Testis (tissue), 2 donors: ENCODE results near the gene ACTG2.

Source experiments
- CTCF ChIP-seq, 3 experiments: fragments of 450-650 bp in 2 of 3; fragments of 200-600 bp in 1 of 3; sonication (generic) in 1 of 3; IDR thresholded peaks; one replicate each; pipeline ENCODE4 v1.5.1; 2016 to 2019; ENCODE audit warnings: antibody characterized with exemption in 3 of 3, mild to moderate bottlenecking in 2 of 3, moderate library complexity in 1 of 3
- POLR2A ChIP-seq: fragments of 450-650 bp; IDR thresholded peaks from one replicate; pipeline ENCODE4 v1.6.1; 2017; ENCODE audit warnings: antibody characterized with exemption, mild to moderate bottlenecking, moderate library complexity

GRCh38 chr2:73870084-73870483 lies 22.7 kb upstream of the ACTG2 start:
- TF ChIP-seq CTCF (IDR thresholded peaks at IDR 0.05) (no peak), POLR2A (no peak)
